ENCODE measurements around the gene FOXN1.

DNA sequence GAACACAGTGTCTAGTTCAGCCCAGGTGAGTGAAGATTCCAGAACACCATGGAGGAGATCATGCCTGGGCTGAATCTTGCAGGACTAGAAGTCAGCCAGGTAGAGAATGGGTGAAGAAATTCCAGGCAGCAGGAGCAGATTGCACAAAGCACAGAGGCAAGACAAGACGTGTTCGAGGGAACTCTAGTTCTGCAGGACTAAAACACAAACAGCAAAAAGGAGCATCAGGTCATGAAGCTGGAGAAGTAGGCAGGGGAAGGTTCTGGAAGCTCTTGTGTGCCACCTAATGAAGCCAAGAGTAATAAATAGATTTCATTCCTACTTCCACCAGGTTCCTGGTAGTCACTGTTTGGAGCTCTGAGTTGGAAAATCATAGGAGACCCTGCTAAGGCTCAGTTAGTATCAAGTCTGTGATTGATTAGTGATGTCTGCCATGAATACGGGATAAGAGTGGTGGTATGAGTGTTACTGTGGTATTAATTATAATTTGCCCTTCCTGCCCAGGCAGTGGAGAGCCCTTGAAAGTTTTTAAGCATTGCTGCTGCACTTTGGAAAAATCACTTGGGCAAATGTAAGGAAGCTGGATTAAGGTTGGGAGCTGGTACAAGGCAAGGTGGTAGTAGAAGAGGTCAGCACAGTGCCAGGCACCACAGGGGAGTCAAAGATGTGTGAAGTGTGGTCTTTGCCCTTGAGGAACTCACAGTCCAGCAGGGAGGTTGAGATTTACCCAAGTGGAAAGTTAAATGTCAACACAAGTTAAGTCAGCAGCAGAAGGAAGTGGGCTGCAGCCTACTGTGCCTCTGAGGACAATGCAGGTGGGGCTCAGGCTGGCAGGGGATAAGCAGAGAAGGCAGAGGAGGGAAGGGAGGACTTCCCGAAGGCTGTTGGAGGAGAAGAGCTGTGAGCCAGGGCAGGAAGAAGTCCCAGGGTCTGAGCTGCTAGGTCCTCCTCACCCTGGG lies 13.5 kb upstream of the FOXN1 start:
- TF ChIP-seq CTCF (IDR thresholded peaks at IDR 0.05) (no peak), EP300 (IDR thresholded peaks at IDR 0.05) (no peak), POLR2AphosphoS5 (IDR thresholded peaks at IDR 0.05) (no peak)

Data from stomach (tissue), 4 donors.